Ovary (tissue), 3 donors: ENCODE data around the gene HAND2.

Experiments used
- POLR2A ChIP-seq: fragments of 450-650 bp; IDR thresholded peaks from one replicate; pipeline ENCODE4 v1.6.1; 2017; ENCODE audit warnings: antibody characterized with exemption, mild to moderate bottlenecking, moderate library complexity
- TF ChIP-seq, protein P1 (sequence below), 3 donors: fragments of 450-650 bp in 2 of 3; fragments of 200-600 bp in 1 of 3; IDR thresholded peaks; one replicate each; pipeline versions ENCODE4 v1.5.1 to v1.8.0; 2016 to 2022; ENCODE audit warnings: antibody characterized with exemption in 3 of 3, mild to moderate bottlenecking in 1 of 3
- donor health status: DM: no; HTN: no; CAD: no.

DNA sequence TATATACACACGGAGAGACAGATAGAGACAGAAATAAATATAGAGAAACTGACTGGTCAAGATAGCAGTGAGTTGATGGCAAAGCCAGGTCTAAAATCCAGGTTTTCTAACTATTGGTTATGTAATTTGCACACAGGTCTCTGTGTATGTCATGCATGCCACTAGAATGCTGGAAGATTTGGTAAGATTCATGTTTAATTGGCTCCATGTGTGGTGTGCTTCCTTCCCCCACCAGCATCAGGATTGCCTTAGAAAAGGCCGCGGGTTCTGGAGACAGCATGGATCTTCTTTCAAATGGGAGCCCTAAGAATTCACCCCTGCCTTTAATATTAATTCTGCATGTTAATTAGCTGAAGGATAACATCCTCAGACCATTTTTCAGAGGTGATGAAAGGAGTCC is 31.3 kb downstream of the HAND2 start:
- TF ChIP-seq, protein P1, sequence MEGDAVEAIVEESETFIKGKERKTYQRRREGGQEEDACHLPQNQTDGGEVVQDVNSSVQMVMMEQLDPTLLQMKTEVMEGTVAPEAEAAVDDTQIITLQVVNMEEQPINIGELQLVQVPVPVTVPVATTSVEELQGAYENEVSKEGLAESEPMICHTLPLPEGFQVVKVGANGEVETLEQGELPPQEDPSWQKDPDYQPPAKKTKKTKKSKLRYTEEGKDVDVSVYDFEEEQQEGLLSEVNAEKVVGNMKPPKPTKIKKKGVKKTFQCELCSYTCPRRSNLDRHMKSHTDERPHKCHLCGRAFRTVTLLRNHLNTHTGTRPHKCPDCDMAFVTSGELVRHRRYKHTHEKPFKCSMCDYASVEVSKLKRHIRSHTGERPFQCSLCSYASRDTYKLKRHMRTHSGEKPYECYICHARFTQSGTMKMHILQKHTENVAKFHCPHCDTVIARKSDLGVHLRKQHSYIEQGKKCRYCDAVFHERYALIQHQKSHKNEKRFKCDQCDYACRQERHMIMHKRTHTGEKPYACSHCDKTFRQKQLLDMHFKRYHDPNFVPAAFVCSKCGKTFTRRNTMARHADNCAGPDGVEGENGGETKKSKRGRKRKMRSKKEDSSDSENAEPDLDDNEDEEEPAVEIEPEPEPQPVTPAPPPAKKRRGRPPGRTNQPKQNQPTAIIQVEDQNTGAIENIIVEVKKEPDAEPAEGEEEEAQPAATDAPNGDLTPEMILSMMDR (IDR thresholded peaks at IDR 0.05), result no peak
- TF ChIP-seq POLR2A, result no peak
